ENCODE results near the gene FBXO44.

DNA sequence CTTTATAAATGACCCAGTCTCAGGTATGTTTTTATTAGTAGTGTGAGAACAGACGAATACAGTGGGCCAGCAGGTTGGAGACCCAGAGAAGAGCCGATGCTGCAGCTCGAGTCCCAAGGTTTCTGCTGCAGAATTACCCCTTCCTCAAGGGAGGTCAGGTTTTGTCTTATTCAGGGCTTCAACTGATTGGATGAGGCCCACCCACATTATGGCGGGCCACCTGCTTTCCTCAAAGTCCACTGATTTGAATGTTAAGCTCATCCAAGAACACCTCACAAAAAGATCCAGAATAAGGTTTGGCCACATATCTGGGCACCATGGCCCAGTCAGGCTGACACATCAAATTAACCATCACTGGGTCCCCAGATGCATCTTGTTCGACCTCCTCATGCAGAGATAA is 41.3 kb upstream of the FBXO44 start:
- TF ChIP-seq EZH2 (IDR thresholded peaks at IDR 0.05; ENCODE audit: borderline replicate concordance, low read length) = no peak
- TF ChIP-seq, protein P1, sequence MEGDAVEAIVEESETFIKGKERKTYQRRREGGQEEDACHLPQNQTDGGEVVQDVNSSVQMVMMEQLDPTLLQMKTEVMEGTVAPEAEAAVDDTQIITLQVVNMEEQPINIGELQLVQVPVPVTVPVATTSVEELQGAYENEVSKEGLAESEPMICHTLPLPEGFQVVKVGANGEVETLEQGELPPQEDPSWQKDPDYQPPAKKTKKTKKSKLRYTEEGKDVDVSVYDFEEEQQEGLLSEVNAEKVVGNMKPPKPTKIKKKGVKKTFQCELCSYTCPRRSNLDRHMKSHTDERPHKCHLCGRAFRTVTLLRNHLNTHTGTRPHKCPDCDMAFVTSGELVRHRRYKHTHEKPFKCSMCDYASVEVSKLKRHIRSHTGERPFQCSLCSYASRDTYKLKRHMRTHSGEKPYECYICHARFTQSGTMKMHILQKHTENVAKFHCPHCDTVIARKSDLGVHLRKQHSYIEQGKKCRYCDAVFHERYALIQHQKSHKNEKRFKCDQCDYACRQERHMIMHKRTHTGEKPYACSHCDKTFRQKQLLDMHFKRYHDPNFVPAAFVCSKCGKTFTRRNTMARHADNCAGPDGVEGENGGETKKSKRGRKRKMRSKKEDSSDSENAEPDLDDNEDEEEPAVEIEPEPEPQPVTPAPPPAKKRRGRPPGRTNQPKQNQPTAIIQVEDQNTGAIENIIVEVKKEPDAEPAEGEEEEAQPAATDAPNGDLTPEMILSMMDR (IDR thresholded peaks at IDR 0.05; ENCODE audit: low read length) = no peak
